HG03097 (cell line): ENCODE data around the gene PRSS27.

ENCODE experiments used
- ATAC-seq: cut with Tn5 transposase; IDR thresholded peaks from one replicate; pipeline ENCODE4 v1.9.1; 2021; ENCODE audit not compliant: unreplicated experiment, low FRiP score

Gene PRSS27

GRCh38 chr16:2711370-2712062 is 8.5 kb downstream of the PRSS27 start:
- ATAC-seq = no peak

- no peak for ATAC-seq
Observed at GRCh38 chr16:2710711-2711231, 9.3 kb downstream of the PRSS27 start.

GRCh38 chr16:2710021-2710710 is 9.9 kb downstream of the PRSS27 start:
- ATAC-seq = no peak

GRCh38 chr16:2709588-2709984 is 10.4 kb downstream of the PRSS27 start:
- ATAC-seq = no peak

- ATAC-seq = no peak
Observed at GRCh38 chr16:2708955-2709587, 11.0 kb downstream of the PRSS27 start.

- no peak for ATAC-seq
Observed at GRCh38 chr16:2708290-2708639, 11.8 kb downstream of the PRSS27 start.

GRCh38 chr16:2707368-2708289 is 12.4 kb downstream of the PRSS27 start:
- no peak for ATAC-seq

- ATAC-seq = no peak
Observed at GRCh38 chr16:2706611-2707311, 13.3 kb downstream of the PRSS27 start.

GRCh38 chr16:2706085-2706484 is 13.9 kb downstream of the PRSS27 start:
- ATAC-seq = no peak

GRCh38 chr16:2705351-2705750 is 14.7 kb downstream of the PRSS27 start:
- ATAC-seq = no peak

- ATAC-seq = no peak
Observed at GRCh38 chr16:2704983-2705275, 15.1 kb downstream of the PRSS27 start.

GRCh38 chr16:2704166-2704982 is 15.7 kb downstream of the PRSS27 start:
- no peak for ATAC-seq

GRCh38 chr16:2702871-2703745 is 16.9 kb downstream of the PRSS27 start:
- ATAC-seq = no peak

- ATAC-seq = no peak
Observed at GRCh38 chr16:2702438-2702825, 17.6 kb downstream of the PRSS27 start.

- no peak for ATAC-seq
Observed at GRCh38 chr16:2701713-2702437, 18.1 kb downstream of the PRSS27 start.

- no peak for ATAC-seq
Observed at GRCh38 chr16:2701272-2701671, 18.8 kb downstream of the PRSS27 start.

GRCh38 chr16:2700786-2701185 is 19.2 kb downstream of the PRSS27 start:
- ATAC-seq = no peak
